Neural progenitor cell (in vitro differentiated cells): ENCODE measurements around the gene LZTS2. TPM values are rescaled to one million over a fixed set of nuclear protein-coding genes. Genes with fewer than 3 reads are reported as not detected.

Experiments
- DNase-seq: peaks from one replicate; pipeline ENCODE4 v3.0.0-alpha.2; 2016; ENCODE audit warnings: low spot score
- H2AFZ ChIP-seq: fragments of 200-600 bp; sonication (generic); replicated peaks from 2 replicates; pipeline ENCODE4 v1.6.1; 2016; ENCODE audit warnings: antibody characterized with exemption
- H3F3A ChIP-seq: fragments of 200-600 bp; sonication (generic); 2 replicates; pipeline ENCODE4 v1.6.1; 2016; ENCODE audit warnings: antibody characterized with exemption, low read depth
- H3K27ac ChIP-seq: fragments of 200-600 bp; sonication (generic); 2 replicates; pipeline ENCODE4 v1.5.1; 2016; ENCODE audit warnings: mild to moderate bottlenecking
- H3K27me3 ChIP-seq: fragments of 200-600 bp; sonication (generic); 2 replicates; pipeline ENCODE4 v1.6.1; 2016; ENCODE audit warnings: mild to moderate bottlenecking, moderate library complexity
- H3K36me3 ChIP-seq: fragments of 200-600 bp; sonication (generic); 2 replicates; pipeline ENCODE4 v1.5.1; 2016
- H3K4me1 ChIP-seq: fragments of 200-600 bp; sonication (generic); 2 replicates; pipeline ENCODE4 v1.6.1; 2016; ENCODE audit warnings: mixed run types
- H3K4me2 ChIP-seq: fragments of 200-600 bp; sonication (generic); 2 replicates; pipeline ENCODE4 v1.6.1; 2016
- H3K4me3 ChIP-seq: fragments of 200-600 bp; sonication (generic); 2 replicates; pipeline ENCODE4 v1.5.1; 2016
- H3K79me2 ChIP-seq: fragments of 200-600 bp; sonication (generic); 2 replicates; pipeline ENCODE4 v1.6.1; 2016; ENCODE audit warnings: low read depth
- H3K9ac ChIP-seq: fragments of 200-600 bp; sonication (generic); 2 replicates; pipeline ENCODE4 v1.6.1; 2016
- H3K9me3 ChIP-seq: fragments of 200-600 bp; sonication (generic); 2 replicates; pipeline ENCODE4 v1.5.1; 2016; ENCODE audit warnings: low read depth
- H4K20me1 ChIP-seq: fragments of 200-600 bp; sonication (generic); 2 replicates; pipeline ENCODE4 v1.6.1; 2016; ENCODE audit warnings: low read depth
- H3K27ac Mint-ChIP-seq: 3 replicates; pipeline ENCODE4 v1.8.0; 2021; ENCODE audit warnings: mixed read lengths
- H3K27me3 Mint-ChIP-seq: 2 replicates; pipeline ENCODE4 v1.8.0; 2022; ENCODE audit warnings: low read depth, mild to moderate bottlenecking, inconsistent platforms, moderate library complexity, mixed read lengths; ENCODE audit not compliant: insufficient read depth
- H3K36me3 Mint-ChIP-seq: 3 replicates; pipeline ENCODE4 v1.8.0; 2021; ENCODE audit warnings: mixed read lengths
- H3K4me1 Mint-ChIP-seq: 3 replicates; pipeline ENCODE4 v1.8.0; 2021; ENCODE audit warnings: mixed read lengths
- H3K4me3 Mint-ChIP-seq: 3 replicates; pipeline ENCODE4 v1.8.0; 2021; ENCODE audit warnings: mild to moderate bottlenecking, moderate library complexity, mixed read lengths
- H3K9me3 Mint-ChIP-seq: 3 replicates; pipeline ENCODE4 v1.8.0; 2020; ENCODE audit warnings: mixed read lengths
- CTCF ChIP-seq: fragments of 200-600 bp; sonication (generic); IDR thresholded peaks from 2 replicates; pipeline ENCODE4 v1.5.1; 2017; ENCODE audit warnings: antibody characterized with exemption, mild to moderate bottlenecking
- EZH2 ChIP-seq: fragments of 200-600 bp; sonication (generic); IDR thresholded peaks from 2 replicates; pipeline ENCODE4 v1.6.1; 2017; ENCODE audit warnings: antibody characterized with exemption, mild to moderate bottlenecking, moderate library complexity
- EZH2phosphoT487 ChIP-seq: fragments of 200-600 bp; sonication (generic); IDR thresholded peaks from 2 replicates; pipeline ENCODE4 v1.6.1; 2017; ENCODE audit warnings: antibody characterized with exemption
- microRNA counts: library from miRNA; unstranded; fragments of <30 nt; microRNA quantifications from one replicate; lab custom pipeline; 2016
- microRNA-seq: library from miRNA; unstranded; fragments of <30 nt; microRNA quantifications from one replicate; pipeline ENCODE4, GENCODE V29; 2016
- small RNA-seq: library from RNA; depleted of rRNA; stranded (forward); fragments of <200 nt; gene quantifications from one replicate; pipeline ENCODE3, GENCODE V24; 2015
- total RNA-seq: library from RNA; depleted of rRNA; stranded (reverse); fragments of >200 nt; gene quantifications from 2 replicates; pipeline ENCODE4 v1.2.3, GENCODE V29; 2015; ENCODE audit warnings: low replicate concordance

LZTS2 gene
- total RNA-seq, 1 donor from 2014 or later: 34.7 TPM

DNA sequence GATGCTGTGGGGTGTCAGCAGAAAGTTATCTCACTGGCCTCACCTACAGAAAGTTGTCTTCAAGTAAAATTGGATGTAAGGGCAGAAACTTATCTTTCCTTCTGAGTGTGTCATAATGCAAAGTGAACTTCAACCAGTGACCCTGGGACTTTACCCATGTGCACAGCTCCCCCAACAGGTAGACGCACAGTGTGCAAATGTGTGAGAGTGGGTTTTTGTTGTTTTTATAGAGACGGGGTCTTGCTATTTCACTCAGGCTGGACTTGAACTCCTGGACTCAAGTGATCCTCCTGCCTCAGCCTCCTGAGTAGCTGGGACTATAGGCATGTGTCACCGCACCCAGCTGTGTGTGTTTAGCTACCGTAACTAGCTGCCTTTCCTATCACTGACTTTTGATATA is 55.8 kb downstream of the LZTS2 start:
- peaks cover 21% of the 10 kb centered on the region for H3K4me1 Mint-ChIP-seq
- H4K20me1 ChIP-seq: peaks cover 78% of the 10 kb centered on the region
- H3F3A ChIP-seq: peaks cover 4% of the 10 kb centered on the region
- peaks cover 7% of the 10 kb centered on the region for H3K36me3 Mint-ChIP-seq
- H3K4me3 Mint-ChIP-seq: no peak overlapping the region
- H3K27me3 ChIP-seq: peaks cover 22% of the 10 kb centered on the region
- TF ChIP-seq EZH2phosphoT487: no peak
- TF ChIP-seq CTCF: peak; percentile 30
- no peak for TF ChIP-seq EZH2
- H3K27ac ChIP-seq: no peak overlapping the region
- H3K4me1 ChIP-seq: peaks cover 9% of the 10 kb centered on the region
- H3K9me3 Mint-ChIP-seq: no peaks in the 10 kb centered on the region
- no peak overlapping the region for H3K9ac ChIP-seq
- H2AFZ ChIP-seq: no peak overlapping the region
- H3K27ac Mint-ChIP-seq: no peak overlapping the region
- H3K27me3 Mint-ChIP-seq: peaks cover 12% of the 10 kb centered on the region
- H3K9me3 ChIP-seq: no peaks in the 10 kb centered on the region
- H3K4me3 ChIP-seq: no peak overlapping the region
- H3K79me2 ChIP-seq: peaks cover 23% of the 10 kb centered on the region
- H3K36me3 ChIP-seq: no peaks in the 10 kb centered on the region
- no peak for DNase-seq
- no peak overlapping the region for H3K4me2 ChIP-seq

GRCh38 chr10:101056365-101057151 is 57.0 kb downstream of the LZTS2 start:
- H3K9me3 ChIP-seq: no peaks in the 10 kb centered on the region
- peaks cover 7% of the 10 kb centered on the region for H3K36me3 Mint-ChIP-seq
- H3K27ac Mint-ChIP-seq: no peak overlapping the region
- H3K27me3 Mint-ChIP-seq: peaks cover 4% of the 10 kb centered on the region
- H3K9me3 Mint-ChIP-seq: no peaks in the 10 kb centered on the region
- H3K27me3 ChIP-seq: peaks cover 16% of the 10 kb centered on the region
- H3K4me3 Mint-ChIP-seq: no peak overlapping the region
- H2AFZ ChIP-seq: no peak overlapping the region
- no peaks in the 10 kb centered on the region for H3K36me3 ChIP-seq
- no peak overlapping the region for H3K9ac ChIP-seq
- TF ChIP-seq EZH2 (no peak), EZH2phosphoT487 (no peak), CTCF (no peak)
- DNase-seq: no peak
- peaks cover 66% of the 10 kb centered on the region for H4K20me1 ChIP-seq
- H3F3A ChIP-seq: peaks cover 10% of the 10 kb centered on the region
- peaks cover 15% of the 10 kb centered on the region for H3K4me1 Mint-ChIP-seq
- no peak overlapping the region for H3K27ac ChIP-seq
- H3K4me3 ChIP-seq: no peak overlapping the region
- H3K4me2 ChIP-seq: no peak overlapping the region
- H3K4me1 ChIP-seq: peaks cover 7% of the 10 kb centered on the region
- peaks cover 23% of the 10 kb centered on the region for H3K79me2 ChIP-seq

MicroRNA genes within 50 kb of the gene (microRNA counts, 767-probe panel; counts per million panel counts)
- microRNA hsa-miR-608 (lab: Ali Mortazavi, UCI): 460 counts per million, percentile 90 among the panel's probes with 10 or more counts

Small RNA genes lying within 50 kb of the gene (microRNA-seq; reads per million reads assigned to microRNA genes)
- gene MIR608: not detected

Small RNA genes lying within 50 kb of the gene (small RNA-seq; reads per million reads assigned to genes)
- gene MIR608: not detected

Other genes starting within 250 kb of the LZTS2 start
- 15.5 and 19.5 TPM in 2 replicates for gene SLF2, start 86.8 kb upstream of the LZTS2 start, total RNA-seq
- 2.3 and 5.4 TPM in 2 replicates for gene SEMA4G, start 30.3 kb upstream of the LZTS2 start, total RNA-seq
- gene MRPL43, start 12.3 kb upstream of the LZTS2 start, total RNA-seq: 24.5 and 55.8 TPM in 2 replicates
- gene TWNK, start 12.3 kb upstream of the LZTS2 start, total RNA-seq: 6.4 and 7.1 TPM in 2 replicates
- gene PDZD7, start 31.3 kb downstream of the LZTS2 start, total RNA-seq: 0.25 TPM in 1 of 2 replicates, not detected in the other
- gene SFXN3, start 31.4 kb downstream of the LZTS2 start, total RNA-seq: 0.09 TPM in 1 of 2 replicates, not detected in the other
- gene KAZALD1, start 62.2 kb downstream of the LZTS2 start, total RNA-seq: 0.77 and 1.8 TPM in 2 replicates
- not detected in 2 replicates for gene TLX1, start 131.5 kb downstream of the LZTS2 start, total RNA-seq
- gene LBX1, start 229.7 kb downstream of the LZTS2 start, total RNA-seq: not detected in 2 replicates